Endometrial microvascular endothelial cells (primary cell): ENCODE measurements around the gene CDH11. TPM values are rescaled to one million over a fixed set of nuclear protein-coding genes. Genes with fewer than 3 reads are reported as not detected.

ENCODE experiments used
- in situ Hi-C: cut with HindIII; loops from 2 replicates; pipeline ENCODE4 v1.10.0; 2017; ENCODE audit warnings: low sequenced_read_pairs, low pct_unique_long_range_greater_than_20kb; ENCODE audit errors: inconsistent ontology term
- total RNA-seq: library from RNA; depleted of rRNA; stranded (reverse); fragments of >200 nt; gene quantifications from one replicate; pipeline ENCODE4 v1.2.3, GENCODE V29; 2015; ENCODE audit errors: inconsistent ontology term

CDH11 gene
- total RNA-seq, 1 donor from 2014 or later, result 17.6 TPM

- in situ Hi-C loops, result no loop called here
These were observed 75.9 kb downstream of the CDH11 start for GRCh38 chr16:65045961-65046360.

- in situ Hi-C loops, result no loop called here
These were observed 77.0 kb downstream of the CDH11 start for GRCh38 chr16:65044873-65045272.

- in situ Hi-C loops, result no loop called here
These were observed 77.8 kb downstream of the CDH11 start for GRCh38 chr16:65044026-65044425.

GRCh38 chr16:65042438-65043365, 79.2 kb downstream of the CDH11 start:
- in situ Hi-C loops, result no loop called here

GRCh38 chr16:65041667-65042066, 80.2 kb downstream of the CDH11 start:
- in situ Hi-C loops, result no loop called here

- in situ Hi-C loops, result no loop called here
These were observed 83.8 kb downstream of the CDH11 start for GRCh38 chr16:65038100-65038499.

GRCh38 chr16:65037556-65037955, 84.3 kb downstream of the CDH11 start:
- in situ Hi-C loops, result no loop called here

- in situ Hi-C loops, result no loop called here
These were observed 86.9 kb downstream of the CDH11 start for GRCh38 chr16:65034915-65035314.

GRCh38 chr16:65032387-65032786, 89.5 kb downstream of the CDH11 start:
- in situ Hi-C loops, result no loop called here

GRCh38 chr16:65024767-65025178, 97.1 kb downstream of the CDH11 start:
- in situ Hi-C loops, result no loop called here

- in situ Hi-C loops, result no loop called here
These were observed 98.1 kb downstream of the CDH11 start for GRCh38 chr16:65023802-65024201.

- in situ Hi-C loops, result no loop called here
These were observed 99.8 kb downstream of the CDH11 start for GRCh38 chr16:65021852-65022595.

- in situ Hi-C loops, result no loop called here
These were observed 105.1 kb downstream of the CDH11 start for GRCh38 chr16:65016754-65017153.

- in situ Hi-C loops, result no loop called here
These were observed 106.3 kb downstream of the CDH11 start for GRCh38 chr16:65015599-65015998.

GRCh38 chr16:65012357-65012756, 109.5 kb downstream of the CDH11 start:
- in situ Hi-C loops, result no loop called here

GRCh38 chr16:65010125-65010524, 111.7 kb downstream of the CDH11 start:
- in situ Hi-C loops, result no loop called here

GRCh38 chr16:65005696-65006095, 116.2 kb downstream of the CDH11 start:
- in situ Hi-C loops, result no loop called here

GRCh38 chr16:65004570-65004969, 117.3 kb downstream of the CDH11 start:
- in situ Hi-C loops, result no loop called here

- in situ Hi-C loops, result no loop called here
These were observed 118.2 kb downstream of the CDH11 start for GRCh38 chr16:65003621-65004020.

- in situ Hi-C loops, result no loop called here
These were observed 119.6 kb downstream of the CDH11 start for GRCh38 chr16:65002265-65002664.
